DMS 273 (cell line): ENCODE data around the gene WEE2.
"Not testable (repeated sequence)": the region's sequence is repeated elsewhere in the genome, so short reads cannot be mapped to it uniquely, and the experiment has no call there.

Experiments used
- DNase-seq: peaks from one replicate; lab custom pipeline; 2025; ENCODE audit not compliant: unreplicated experiment; lab: John Stamatoyannopoulos, UW

The WEE2 gene

DNA sequence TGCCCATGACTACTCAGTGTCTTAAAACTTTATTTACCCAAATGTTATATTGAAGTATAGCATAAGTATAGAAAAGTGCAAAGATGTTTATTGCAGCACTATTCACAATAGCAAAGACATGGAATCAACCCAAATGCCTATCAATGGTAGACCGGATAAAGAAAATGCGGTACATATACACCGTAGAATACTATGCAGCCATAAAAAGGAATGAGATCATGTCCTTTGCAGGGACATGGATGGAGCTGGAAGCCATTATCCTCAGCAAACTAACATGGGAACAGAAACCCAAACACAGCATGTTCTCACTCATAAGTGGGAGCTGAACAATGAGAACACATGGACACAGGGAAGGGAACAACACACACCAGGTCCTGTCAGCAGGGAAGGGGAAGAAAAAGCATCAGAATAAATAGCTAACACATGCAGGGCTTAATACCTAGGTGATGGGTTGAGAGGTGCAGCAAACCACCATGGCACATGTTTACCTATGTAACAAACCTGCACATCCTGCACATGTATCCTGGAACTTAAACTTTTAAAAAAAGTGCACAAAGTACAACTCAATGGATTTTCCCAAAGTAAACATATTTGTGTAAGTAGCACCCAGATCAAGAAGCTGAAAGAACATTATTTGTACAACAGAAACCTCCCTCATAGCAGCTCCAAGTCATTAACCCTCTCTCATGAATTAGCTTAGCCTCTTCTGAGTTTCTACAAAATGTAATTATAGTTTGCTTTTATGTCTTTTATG is 18.9 kb upstream of the WEE2 start:
- DNase-seq, result not testable (repeated sequence)

DNA sequence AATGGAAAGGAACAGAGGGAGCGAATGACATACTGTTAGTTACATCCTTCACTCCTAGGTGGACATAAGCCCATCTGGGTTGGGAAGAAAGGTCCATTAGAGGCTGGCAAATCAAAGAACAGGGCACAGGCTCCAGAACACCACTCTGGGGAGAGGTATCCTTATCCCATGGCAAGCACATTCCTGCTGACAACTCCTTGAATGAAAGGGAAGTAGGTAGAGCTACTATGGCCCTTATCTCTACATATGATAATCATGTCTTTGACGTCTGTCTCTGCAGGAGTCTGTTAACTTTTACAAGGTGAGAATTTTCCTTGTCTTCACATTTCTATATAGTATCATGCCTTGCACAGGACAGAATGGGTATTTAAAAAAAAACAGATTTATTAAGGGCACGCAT is 16.6 kb upstream of the WEE2 start:
- DNase-seq, result no peak

DNA sequence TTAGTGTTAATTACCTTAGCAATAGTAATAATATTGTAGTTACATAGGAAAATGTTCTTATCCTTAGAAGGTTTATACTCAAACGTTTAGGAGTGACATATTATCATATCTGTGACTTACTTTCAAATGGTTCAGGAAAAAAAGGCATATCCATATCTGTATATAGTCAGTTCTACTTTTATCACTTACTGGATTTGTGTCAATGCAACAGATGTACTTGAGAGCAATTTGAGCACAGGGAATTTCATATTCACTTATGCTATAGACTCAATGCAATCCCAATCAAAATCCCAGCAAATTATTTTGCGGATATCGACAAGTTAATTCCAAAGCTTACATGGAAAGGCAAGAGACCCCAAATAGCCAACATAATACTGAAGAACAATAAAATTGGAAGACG is 16.2 kb upstream of the WEE2 start:
- DNase-seq, result no peak

DNA sequence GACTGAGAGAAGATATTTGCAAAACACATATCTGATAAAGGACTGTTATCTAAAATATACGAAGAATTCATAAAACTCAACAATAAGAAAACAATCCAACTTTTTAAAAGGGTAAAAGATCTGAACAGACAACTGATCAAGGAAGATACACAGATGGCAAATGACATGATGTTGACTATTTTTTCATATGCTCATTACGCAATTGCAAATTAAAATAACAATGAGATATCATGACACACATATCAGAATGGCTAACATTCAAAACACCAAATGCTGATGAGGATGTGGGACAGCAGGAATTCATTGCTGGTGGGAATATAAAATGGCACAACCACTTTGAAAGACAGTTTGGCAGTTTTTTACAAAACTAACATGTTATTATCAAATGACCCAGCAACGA is 15.1 kb upstream of the WEE2 start:
- DNase-seq, result no peak

DNA sequence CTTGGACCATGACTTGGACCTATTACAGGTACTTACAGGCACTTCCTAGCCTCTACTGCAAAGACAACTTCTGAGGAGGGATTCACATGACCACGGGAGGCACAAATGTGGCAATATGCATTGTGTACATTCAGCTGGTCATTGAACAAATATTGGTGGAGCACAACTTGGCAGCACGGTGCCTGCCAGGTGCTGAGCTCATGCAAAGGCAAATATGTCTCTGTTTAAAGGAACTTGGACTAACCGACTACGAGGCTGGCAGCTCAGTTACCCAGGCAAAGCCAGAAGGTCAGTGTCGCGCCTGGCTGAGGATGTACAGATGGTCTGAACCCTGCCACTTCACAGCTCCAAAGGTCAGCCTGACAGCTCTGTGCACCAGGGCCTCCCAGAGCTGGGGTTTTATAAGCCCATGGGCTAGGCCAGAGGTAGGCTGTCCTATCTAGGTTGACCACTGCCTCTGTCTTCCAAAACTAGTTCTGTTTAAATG is 12.3 kb upstream of the WEE2 start:
- DNase-seq, result peak; percentile 42

DNA sequence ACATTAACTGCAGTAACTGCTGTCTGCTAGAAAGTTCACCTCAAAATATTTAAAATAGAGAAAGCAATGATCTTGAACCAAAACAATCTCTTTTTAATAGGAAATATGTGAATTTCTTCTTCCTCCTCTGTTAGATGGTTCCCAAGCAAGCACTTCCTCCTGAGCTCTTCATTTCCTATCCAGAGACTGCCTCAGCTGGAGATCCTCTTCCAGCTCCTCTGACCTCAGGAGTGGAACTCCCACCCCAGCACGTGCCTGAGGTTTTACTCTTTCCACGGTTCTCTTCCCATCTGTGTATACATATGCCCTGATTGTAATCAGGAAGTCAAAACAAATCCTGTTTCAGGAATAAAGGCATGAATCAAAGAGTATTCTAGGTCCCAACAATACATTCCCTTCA is 11.8 kb upstream of the WEE2 start:
- peak; percentile 65 for DNase-seq

DNA sequence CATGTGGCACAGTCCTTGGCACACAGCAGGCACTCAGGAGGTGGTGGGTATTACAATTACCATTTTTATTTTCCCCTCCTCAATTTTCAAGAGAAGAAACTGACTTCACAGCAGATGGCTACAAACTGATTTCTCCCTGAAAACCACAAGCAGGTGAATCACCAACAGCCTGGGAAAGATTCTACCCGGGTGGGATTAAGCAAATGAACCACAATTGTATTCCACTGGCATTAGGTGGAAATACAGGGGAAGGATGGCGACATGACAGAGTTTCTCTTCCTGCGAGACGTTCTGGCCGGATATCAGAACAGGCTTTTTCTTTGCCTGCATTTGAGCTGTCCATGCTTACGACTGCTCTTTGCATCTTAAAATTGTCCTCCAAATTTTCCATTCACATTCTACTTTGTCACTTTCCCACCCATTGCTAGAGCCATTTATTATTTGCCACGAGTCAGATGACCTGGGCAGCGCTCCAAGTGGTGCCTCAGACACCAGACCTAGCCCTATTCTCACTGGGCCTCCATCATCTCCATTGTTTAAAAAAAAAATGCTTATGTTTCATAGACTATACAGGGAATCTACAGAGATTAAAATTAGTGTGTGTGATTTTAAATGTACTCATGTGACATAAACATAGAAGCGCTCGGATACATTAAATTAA is 10.8 kb upstream of the WEE2 start:
- DNase-seq, result peak; percentile 32

DNA sequence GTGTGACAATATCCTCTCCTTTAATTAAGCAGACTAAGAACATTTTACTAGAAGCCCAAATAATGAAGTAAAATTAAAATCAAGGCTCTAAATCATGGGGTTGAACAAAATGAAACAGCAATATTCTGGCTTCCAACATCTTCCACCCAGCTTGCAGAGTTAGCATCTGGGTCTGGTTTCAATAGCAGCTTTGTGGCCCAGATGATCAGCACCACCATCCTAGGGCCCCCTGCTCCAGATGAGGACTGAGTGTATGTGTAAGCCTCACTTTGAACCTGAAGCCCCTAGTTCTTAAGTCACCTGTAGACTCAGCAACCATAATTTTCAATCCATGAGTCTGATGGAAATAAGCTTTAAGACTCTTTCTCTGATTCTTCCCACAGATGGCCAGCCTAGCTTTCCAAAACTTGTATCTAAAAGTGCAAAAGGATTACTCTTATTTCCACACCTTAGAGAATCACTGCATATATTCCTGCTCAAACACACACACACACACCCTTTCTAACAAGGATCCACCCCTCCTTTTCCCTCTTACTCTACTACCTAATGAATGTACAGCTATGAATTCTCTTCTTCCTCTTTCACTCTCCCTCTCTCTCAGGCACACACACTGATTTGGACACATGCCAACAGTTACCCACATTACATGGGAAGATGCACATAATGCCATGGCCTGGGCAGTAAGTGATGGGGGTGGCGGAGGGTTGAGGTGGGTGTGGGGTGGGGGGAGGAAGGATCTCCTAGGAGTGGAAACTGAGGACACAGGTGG is 9.7 kb upstream of the WEE2 start:
- peak; percentile 49 for DNase-seq

DNA sequence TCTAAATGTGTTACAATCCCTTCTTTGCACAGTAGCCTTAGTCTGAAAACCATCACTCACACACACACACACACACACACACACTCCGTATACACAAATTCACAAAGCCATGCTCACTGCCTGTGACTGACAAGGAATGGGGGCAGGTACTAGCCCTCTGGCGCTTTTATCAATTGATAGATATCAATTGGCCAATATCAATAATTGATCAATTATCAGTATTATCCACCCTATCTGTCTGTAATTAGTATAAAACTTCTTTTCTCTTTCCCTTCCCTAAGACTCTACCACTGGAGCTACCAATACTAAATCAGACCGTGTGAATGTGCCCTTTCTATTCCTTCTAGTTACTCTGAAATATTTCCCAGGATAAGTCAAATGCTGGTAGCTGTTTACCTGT is 8.3 kb upstream of the WEE2 start:
- no peak for DNase-seq

DNA sequence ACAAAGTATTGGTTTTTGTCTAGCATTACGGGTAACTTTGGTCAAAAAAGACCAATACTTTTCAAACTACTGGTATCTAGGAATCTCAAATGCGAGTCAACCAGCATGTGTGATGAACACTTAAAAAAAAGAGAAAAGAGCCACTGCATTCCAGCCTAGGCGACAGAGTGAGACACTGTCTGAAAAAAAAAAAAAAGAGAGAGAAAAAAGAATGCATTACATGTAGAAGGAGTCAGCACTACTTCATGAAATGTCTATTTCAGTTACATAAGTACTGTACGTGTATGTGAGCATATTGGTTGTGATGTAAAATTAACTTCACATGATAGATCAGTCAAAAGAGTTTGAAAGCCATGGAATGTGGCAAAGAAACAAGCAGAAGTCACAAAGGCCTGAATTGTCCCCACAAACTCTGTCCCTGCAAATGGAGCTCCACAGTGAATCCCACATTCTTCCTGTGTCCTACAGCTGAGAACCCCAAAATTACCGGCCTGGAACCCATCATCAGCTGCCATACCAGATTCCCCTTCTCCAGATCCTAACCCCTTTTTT is 7.8 kb upstream of the WEE2 start:
- no peak for DNase-seq

DNA sequence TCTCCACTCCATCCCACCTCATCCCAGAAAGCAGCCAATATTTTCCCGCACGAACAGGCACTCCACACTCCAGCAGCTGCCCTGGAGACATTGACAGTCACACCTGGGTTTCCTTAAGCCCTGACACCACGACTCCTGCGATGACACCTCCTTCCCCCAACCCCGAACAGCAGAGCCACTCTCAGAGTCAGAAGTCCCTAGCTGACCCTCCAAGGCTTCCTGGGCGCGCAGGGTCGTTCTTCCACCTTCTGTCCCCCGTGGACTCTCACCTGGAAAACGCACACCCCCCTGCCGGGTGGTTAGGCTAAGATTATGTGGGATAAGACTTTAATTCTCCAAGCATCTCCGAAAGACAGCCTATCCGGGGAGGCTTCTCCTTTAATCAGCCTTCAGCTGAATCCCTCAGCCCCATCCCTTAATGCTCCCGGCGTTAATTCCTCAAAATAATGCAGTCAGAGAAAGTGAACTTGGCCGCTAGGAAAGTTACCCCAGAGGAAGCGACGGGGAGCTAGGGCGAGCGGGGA is 7.2 kb upstream of the WEE2 start:
- peak; percentile 56 for DNase-seq

DNA sequence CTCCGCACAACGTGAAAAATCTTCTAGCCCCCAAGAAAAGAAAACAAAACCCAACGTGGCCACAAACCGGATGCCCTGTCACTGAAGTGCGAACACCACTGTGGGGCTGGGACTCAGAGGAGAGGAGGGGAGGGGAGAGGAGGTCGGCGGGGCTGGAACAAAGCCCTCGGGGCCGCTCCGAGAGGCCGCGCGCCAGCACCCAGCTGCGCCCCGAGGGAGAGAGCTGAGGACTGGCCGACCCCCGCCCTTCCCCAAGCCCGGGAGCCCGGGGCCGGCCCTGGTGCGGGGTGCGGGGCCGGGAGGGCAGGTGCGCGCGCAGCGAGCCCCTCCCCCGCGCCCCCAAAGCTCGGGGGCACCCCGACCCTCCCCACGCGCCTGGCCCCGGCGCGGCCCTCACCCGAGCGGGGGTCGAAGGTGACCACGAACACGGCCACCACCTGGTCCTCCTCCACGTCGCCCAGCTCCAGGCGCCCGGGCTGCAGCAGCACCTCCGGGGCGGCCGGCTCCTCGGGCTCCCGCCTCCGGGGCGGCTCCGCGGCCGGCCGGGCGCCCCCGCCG is 6.6 kb upstream of the WEE2 start:
- DNase-seq, result peak; percentile 73

DNA sequence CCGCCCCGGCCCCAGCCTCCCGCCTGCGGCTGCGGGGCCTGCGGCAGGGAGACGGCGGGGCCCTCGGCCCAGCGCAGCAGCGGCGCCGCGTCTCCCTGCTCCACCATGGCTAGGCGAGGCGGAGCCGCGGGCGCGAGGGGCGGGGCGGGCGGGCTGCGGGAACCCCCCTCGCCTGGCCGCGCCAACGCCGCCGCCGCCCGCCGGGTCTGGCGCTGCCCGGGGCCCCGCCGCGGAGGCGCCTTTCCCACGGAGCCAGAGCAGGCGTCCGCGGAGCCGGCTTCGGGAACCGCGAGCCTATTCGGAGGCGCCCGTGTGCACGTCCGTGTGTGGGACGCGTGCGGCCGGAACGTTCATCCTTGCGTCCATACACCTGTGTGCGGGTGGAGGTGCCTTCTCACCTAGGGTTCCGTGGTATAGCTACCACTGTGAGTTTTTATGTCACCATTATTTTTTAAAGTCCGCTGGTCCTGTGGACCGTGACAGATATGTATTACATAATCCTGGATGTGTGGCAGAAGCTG is 6.0 kb upstream of the WEE2 start, which contains the start of gene DENND11:
DENND11 (minus strand) TSS at position 120 of the 521 bp plus-strand sequence; CDS start at position 107, 13 bp downstream.
- DNase-seq, result peak; percentile 82

DNA sequence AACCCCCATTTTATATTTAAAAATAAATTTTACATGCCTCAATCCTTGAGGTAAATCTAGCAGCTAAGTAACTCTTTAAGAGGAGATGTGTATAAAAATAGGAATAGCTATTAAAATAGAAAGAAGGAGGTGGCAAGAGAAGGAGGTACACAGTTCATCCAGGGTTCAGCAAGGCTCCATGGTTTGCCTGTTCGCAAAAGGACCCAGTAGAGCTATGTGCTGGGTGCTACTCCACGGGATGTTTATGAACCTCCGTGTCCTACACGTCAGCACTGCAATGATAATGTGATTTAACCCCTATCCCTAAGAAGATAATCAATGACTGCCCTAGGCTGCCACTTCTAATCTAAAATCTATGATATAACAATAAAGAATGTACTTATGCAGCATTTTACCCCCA is 5.3 kb upstream of the WEE2 start:
- no peak for DNase-seq

DNA sequence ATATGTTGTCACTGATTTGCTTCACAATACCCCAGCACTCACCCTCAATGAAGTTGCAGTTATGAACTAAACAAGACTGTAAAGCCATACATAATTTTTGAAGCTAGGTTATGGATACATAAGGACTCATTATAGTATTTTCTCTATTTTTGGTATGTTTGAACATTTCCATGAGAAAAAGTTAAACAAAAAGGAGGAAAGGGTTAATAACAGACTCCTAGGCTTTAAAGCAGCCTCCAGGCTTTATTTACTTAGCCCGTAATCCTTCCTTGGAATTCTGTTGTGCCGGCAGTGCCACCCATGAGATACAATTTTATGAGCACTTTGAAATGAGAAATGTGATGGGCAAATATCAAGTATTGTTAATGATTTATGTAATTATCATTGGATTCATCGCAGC is 4.0 kb upstream of the WEE2 start:
- DNase-seq, result no peak

DNA sequence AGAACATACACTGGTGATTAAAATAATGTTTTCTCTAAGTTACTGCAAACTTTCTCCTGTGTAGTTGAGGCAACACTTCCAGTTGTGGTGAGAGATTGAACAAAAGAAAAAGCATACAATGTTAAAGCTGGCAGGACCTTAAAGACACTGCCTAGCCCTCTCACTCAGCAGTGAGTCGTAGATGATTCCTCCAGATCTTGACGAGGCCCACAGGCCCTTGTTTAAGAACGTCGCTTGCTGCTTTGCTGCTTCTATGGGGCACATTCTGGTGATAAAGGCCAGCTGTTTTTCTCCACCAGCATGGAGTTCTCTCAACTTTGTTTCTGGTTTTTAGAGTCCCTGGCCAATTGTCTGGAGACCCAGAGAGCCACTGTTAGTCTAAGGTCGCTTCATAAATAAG is 3.4 kb upstream of the WEE2 start:
- no peak for DNase-seq

DNA sequence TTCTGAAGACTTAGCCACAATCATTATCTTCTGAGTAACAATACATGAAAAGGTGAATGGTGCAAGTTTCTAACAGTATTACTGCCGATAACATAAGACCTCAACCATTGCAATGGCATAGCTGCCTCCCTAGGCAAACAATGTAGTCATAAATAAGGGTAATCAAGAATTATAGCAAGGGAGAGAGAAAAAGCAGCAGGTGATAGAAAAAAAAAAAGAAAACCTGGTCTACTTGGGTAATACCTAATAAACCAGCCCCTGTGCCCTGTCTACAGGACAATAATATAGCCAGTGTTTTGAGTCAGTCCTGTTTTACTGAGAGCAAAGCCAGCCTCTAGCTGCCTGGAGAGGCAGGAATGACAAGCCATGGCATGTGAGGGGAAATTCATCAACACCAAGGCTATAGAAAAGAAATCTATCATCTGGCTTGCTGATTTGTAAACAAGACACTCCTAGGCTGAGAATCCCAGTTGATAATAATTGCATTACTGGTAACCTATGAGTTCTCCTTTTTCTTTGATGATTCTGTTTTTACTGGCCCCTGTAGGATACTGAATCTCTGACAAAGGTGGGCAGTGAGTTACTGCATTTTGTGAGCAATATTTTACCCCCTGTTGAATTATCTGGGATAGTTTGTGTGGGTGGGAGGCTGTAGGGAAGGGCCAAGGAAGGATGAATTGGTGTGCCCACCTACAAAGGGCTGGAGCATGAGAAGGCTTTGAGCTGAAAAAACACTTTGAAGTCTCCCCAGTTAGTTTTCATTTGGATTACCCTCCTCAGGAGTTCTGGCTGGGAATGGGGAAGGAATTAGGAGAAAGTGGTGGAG is 1.7 kb upstream of the WEE2 start:
- DNase-seq, result no peak

DNA sequence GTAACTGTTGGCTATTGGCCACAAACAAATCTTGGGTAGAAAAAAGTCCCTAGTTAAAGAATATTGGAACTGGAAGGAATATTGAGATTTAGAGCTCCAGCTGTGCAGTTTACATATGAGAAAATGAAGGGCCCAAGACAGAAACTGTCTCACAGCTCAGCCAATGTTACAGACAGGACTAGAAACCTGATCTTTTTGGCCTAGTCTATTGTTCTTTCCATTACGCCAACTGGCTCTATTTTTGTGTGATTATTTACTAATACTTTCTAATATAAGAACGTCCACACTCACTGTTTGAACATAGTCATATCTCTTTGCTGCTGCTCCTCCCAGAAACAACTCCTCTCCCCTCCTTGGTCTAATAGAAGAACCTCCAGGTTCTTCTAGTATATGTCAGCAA is 1.2 kb downstream of the WEE2 start:
- no peak for DNase-seq

DNA sequence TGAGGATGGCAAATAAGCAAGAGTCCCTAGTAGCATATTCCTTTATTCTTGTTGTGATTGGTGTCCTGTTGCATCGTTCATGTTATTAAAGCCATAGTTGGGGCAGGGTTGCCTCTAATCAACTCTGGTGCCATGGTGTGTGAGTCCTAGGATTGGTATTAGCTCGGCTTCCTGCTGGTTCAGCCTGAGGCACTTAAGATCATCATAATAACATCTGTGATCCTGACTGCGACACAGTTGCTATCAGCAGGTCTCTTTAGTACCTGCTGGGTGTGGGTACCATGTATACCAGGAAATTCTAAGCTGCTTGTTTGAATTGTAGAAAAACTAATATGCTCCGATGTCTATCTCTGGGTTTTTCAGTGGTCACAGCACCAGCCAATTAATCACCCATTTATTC is 1.6 kb downstream of the WEE2 start:
- no peak for DNase-seq

DNA sequence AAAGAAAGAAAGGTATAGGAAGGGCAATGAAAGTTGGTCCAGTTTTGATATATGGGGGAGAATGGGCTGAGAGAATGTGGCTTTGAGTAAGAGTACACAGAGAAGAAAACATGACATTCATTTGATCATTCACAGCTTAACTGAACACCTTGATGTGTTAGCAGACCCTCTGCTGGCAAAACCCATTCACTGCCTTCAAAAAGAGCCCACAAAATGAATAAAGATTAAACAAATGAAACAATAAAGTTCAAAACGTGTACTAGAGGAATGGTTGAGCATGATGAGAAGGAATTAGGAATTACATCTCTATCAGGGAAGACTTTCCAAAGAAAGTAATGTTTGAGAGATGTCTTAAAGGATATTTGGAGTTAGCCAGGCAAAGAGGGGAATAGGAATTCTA is 2.1 kb downstream of the WEE2 start:
- no peak for DNase-seq
